SK-N-SH (cell line): ENCODE measurements around the gene AKAP6.

ENCODE experiments used
- CHD2 ChIP-seq: fragments of 150-350 bp; IDR thresholded peaks from 2 replicates; pipeline ENCODE4 v1.6.1; 2018; ENCODE audit warnings: low read length; ENCODE audit not compliant: partially characterized antibody
- EZH2phosphoT487 ChIP-seq: fragments of 200-600 bp; sonication (generic); IDR thresholded peaks from 2 replicates; pipeline ENCODE4 v1.6.1; 2017; ENCODE audit warnings: low read depth, mixed run types, mild to moderate bottlenecking, antibody characterized with exemption, moderate library complexity, borderline replicate concordance
- MXI1 ChIP-seq: IDR thresholded peaks from 2 replicates; pipeline ENCODE4 v1.6.1; 2012; ENCODE audit warnings: mild to moderate bottlenecking, low read depth, low read length, improper control_type of control experiment
- NRF1 ChIP-seq: IDR thresholded peaks from 2 replicates; pipeline ENCODE4 v1.6.1; 2012; ENCODE audit warnings: low read depth, mild to moderate bottlenecking, low read length
- POLR2AphosphoS5 ChIP-seq: IDR thresholded peaks from 2 replicates; pipeline ENCODE4 v1.6.1; 2012; ENCODE audit warnings: low read depth, low read length
- RXRA ChIP-seq: IDR thresholded peaks from 2 replicates; pipeline ENCODE4 v1.4.0; 2012; ENCODE audit warnings: low read depth, mild to moderate bottlenecking, borderline replicate concordance
- SIN3A ChIP-seq: IDR thresholded peaks from 2 replicates; pipeline ENCODE4 v1.6.1; 2012; ENCODE audit warnings: low read depth, mild to moderate bottlenecking, low read length, moderate library complexity, borderline replicate concordance
- TAF1 ChIP-seq: IDR thresholded peaks from 2 replicates; pipeline ENCODE4 v1.6.1; 2012; ENCODE audit warnings: low read depth, mild to moderate bottlenecking, low read length, moderate library complexity, borderline replicate concordance
- TF ChIP-seq, protein P1 (sequence below): fragments of 200-600 bp; sonication (generic); IDR thresholded peaks from 2 replicates; pipeline ENCODE4 v1.6.1; 2017; ENCODE audit warnings: antibody characterized with exemption, mild to moderate bottlenecking, moderate library complexity
- TF ChIP-seq, protein P2 (sequence below): IDR thresholded peaks from 2 replicates; pipeline ENCODE4 v1.6.1; 2012; ENCODE audit warnings: mild to moderate bottlenecking, low read depth, low read length, moderate library complexity

DNA sequence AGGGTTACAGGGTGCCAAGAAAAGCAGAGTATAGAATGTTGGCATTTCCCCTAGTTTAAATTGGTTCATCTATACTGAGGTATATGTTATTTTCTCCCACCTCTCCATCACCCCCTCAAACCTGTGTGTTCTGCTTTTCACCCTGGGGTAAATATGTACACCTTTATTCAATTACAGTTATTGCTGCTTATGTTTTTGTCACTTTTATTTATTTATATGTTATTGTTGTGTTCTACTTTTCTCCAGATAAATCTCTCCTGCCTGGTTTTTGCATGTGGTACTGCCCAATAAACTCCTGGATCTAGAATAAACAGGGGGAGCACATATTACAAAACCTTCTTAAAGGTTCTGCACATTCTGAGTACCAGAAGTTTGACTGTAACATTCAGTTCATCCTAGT lies 487.5 kb downstream of the AKAP6 start:
- TF ChIP-seq POLR2AphosphoS5 (no peak), TAF1 (no peak), EZH2phosphoT487 (no peak), SIN3A (no peak), RXRA (no peak), MXI1 (no peak), NRF1 (no peak), CHD2 (no peak)
- TF ChIP-seq, protein P1, sequence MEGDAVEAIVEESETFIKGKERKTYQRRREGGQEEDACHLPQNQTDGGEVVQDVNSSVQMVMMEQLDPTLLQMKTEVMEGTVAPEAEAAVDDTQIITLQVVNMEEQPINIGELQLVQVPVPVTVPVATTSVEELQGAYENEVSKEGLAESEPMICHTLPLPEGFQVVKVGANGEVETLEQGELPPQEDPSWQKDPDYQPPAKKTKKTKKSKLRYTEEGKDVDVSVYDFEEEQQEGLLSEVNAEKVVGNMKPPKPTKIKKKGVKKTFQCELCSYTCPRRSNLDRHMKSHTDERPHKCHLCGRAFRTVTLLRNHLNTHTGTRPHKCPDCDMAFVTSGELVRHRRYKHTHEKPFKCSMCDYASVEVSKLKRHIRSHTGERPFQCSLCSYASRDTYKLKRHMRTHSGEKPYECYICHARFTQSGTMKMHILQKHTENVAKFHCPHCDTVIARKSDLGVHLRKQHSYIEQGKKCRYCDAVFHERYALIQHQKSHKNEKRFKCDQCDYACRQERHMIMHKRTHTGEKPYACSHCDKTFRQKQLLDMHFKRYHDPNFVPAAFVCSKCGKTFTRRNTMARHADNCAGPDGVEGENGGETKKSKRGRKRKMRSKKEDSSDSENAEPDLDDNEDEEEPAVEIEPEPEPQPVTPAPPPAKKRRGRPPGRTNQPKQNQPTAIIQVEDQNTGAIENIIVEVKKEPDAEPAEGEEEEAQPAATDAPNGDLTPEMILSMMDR, result no peak
- TF ChIP-seq, protein P2, sequence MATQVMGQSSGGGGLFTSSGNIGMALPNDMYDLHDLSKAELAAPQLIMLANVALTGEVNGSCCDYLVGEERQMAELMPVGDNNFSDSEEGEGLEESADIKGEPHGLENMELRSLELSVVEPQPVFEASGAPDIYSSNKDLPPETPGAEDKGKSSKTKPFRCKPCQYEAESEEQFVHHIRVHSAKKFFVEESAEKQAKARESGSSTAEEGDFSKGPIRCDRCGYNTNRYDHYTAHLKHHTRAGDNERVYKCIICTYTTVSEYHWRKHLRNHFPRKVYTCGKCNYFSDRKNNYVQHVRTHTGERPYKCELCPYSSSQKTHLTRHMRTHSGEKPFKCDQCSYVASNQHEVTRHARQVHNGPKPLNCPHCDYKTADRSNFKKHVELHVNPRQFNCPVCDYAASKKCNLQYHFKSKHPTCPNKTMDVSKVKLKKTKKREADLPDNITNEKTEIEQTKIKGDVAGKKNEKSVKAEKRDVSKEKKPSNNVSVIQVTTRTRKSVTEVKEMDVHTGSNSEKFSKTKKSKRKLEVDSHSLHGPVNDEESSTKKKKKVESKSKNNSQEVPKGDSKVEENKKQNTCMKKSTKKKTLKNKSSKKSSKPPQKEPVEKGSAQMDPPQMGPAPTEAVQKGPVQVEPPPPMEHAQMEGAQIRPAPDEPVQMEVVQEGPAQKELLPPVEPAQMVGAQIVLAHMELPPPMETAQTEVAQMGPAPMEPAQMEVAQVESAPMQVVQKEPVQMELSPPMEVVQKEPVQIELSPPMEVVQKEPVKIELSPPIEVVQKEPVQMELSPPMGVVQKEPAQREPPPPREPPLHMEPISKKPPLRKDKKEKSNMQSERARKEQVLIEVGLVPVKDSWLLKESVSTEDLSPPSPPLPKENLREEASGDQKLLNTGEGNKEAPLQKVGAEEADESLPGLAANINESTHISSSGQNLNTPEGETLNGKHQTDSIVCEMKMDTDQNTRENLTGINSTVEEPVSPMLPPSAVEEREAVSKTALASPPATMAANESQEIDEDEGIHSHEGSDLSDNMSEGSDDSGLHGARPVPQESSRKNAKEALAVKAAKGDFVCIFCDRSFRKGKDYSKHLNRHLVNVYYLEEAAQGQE, result no peak
